ENCODE measurements around the gene POLR2C. TPM values are rescaled to one million over a fixed set of nuclear protein-coding genes. Genes with fewer than 3 reads are reported as not detected.

POLR2C gene
- total and polyA plus RNA-seq, 9 donors, result 54.9 to 96.9 (median 68.9) TPM

DNA sequence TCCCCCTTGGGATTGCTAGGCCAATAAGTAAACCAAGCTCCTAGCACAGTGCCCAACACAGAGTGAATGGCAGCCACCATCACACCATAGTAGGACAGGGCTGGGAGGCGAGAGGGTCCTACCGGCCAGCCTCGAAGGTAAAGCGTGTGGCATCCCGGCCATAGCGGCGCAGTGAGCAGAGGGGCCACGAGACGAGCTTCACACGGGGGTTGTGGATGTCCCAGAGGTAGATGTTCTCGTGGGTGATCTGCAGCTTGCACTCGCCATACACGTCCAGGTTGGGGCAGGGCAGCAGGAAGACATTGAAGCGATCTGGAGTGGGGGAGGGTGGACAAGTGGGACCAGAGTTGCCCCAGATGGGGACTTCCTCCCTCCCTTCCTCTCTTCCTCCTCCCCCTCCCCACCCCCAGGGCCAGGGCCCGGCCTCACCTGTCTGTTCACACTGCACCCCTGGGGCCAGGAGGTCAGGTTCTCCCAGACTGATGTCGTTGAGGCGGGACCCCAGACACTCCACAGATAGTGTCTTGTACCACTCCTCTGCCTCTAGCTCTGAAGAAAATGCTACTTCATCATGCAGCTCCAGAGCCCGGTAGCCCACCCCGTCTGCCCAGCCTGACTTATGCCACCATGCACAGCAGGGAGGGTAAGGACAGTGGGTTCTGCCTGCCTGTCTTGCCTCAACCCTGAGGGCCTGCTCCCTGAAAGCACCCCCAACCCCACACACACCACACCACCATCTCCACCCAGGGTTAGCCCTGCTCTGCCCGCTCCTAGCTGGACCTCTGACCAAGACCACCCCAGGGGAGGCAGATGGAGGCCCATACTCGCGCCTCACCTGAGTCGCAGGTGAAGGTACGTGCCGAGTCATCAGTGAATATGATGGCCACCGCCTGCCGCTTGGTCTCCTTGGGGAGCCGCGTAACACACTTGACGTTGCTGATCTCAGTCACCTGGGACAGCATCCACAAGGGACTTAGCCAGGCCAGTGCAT lies 12.5 kb downstream of the POLR2C start:
- H3K4me3 ChIP-seq, result no peak overlapping the region
- H3K36me3 ChIP-seq, result no peaks in the 10 kb centered on the region
- DNase-seq, result no peak
- intact Hi-C loops (cut with DNase I), result no loop called here
- H3K27ac ChIP-seq, result no peak overlapping the region
- WGBS, 3 donors, result 83 to 90% (median 86%) methylated on average over 27 to 30 of the region's 30 CpGs
- H3K27me3 ChIP-seq, result no peaks in the 10 kb centered on the region
- H3K9me3 ChIP-seq, result no peaks in the 10 kb centered on the region
- TF ChIP-seq POLR2A (IDR thresholded peaks at IDR 0.05), result no peak
- no peak for TF ChIP-seq EP300 (IDR thresholded peaks at IDR 0.05)
- TF ChIP-seq, protein P1, sequence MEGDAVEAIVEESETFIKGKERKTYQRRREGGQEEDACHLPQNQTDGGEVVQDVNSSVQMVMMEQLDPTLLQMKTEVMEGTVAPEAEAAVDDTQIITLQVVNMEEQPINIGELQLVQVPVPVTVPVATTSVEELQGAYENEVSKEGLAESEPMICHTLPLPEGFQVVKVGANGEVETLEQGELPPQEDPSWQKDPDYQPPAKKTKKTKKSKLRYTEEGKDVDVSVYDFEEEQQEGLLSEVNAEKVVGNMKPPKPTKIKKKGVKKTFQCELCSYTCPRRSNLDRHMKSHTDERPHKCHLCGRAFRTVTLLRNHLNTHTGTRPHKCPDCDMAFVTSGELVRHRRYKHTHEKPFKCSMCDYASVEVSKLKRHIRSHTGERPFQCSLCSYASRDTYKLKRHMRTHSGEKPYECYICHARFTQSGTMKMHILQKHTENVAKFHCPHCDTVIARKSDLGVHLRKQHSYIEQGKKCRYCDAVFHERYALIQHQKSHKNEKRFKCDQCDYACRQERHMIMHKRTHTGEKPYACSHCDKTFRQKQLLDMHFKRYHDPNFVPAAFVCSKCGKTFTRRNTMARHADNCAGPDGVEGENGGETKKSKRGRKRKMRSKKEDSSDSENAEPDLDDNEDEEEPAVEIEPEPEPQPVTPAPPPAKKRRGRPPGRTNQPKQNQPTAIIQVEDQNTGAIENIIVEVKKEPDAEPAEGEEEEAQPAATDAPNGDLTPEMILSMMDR (IDR thresholded peaks at IDR 0.05), result no peak
- peaks cover 20% of the 10 kb centered on the region for H3K4me1 ChIP-seq (ENCODE audit: insufficient read depth)

DNA sequence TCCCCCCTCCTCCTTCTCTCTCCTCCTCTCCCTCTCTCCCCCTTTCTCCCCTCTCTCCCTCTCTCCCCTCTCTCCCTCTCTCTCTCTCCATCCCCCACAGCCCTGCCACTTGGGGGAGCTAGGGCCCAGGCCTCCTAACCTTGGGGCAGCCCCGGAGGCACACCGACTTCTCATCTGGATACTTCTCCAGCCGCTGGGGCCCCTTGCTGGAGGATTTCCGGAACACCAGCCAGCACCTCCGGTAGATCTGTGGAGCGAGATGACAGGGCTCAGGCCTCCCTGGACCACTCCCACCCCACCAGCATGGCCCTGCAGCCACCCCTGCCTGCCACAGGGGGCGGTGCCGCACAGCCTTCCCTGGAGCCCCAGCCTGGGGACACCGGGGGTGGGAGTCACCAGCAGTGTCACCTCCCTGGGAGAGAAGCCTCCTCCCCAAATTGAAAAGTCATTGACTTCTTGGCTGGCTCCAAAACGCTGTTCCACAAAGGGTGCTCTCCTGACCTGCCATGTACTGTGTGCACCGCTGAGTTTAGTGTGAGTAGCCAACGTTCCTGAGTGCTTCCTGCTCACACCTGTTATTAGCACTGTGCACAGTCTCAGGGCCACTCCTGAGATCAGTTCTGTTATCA lies 13.3 kb downstream of the POLR2C start:
- DNase-seq, result no peak
- TF ChIP-seq POLR2A (IDR thresholded peaks at IDR 0.05) (no peak), EP300 (IDR thresholded peaks at IDR 0.05) (no peak)
- TF ChIP-seq, protein P1 (IDR thresholded peaks at IDR 0.05), result peak in 1 of 3 donors; percentile 15

DNA sequence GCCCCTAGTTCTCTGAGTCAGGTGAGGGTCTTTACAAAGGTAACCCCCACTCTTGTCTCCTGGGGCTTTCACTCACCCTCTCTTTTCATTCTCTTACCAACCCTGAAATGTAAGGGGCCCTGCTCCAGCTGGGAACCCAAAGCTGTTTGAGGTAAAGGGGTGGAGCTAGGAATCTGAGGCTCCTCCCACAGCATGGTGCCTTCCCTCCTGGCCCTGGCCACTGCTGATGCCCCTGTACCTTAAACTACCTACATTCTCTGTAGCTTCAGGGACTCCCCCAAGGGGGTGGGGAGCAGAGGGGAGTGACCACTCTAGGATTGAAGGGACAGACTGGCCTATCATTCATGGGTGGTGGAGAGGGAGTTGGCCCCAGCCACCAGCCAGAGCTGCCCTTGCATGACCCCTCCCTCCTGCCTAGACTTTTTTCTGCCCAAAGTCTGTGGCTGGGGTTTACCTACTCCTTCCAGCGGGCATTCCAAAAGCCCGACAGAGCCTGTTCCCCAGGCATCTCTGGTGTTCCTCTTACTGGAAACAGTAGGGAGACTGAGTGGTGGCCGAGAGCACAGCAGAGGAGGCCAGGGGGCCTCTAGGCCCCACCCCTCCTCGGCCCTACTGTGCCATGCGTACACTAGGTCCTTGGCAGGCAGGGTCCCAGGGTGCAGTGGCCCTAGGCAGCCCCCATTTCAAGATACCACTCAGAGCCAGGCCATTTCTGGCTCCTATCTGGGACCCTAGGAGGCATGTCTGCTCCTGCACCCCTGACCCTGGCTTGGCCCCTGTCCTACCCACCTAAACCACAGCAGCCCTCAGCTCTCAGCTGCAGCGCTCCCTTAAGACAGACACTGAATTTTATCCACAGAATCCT lies 14.3 kb downstream of the POLR2C start:
- H3K36me3 ChIP-seq, result no peaks in the 10 kb centered on the region
- no peaks in the 10 kb centered on the region for H3K9me3 ChIP-seq
- intact Hi-C loops (cut with DNase I), result no loop called here
- 80 to 90% (median 88%) methylated on average over 4 to 6 of the region's 6 CpGs for WGBS, 3 donors
- no peaks in the 10 kb centered on the region for H3K27me3 ChIP-seq
- DNase-seq, result no peak
- peak overlapping the region in 1 of 2 donors; percentile 5 for H3K27ac ChIP-seq
- H3K4me1 ChIP-seq (ENCODE audit: insufficient read depth), result peaks cover 18% of the 10 kb centered on the region
- H3K4me3 ChIP-seq, result no peak overlapping the region
- TF ChIP-seq POLR2A (IDR thresholded peaks at IDR 0.05) (no peak), EP300 (IDR thresholded peaks at IDR 0.05) (no peak)
- TF ChIP-seq, protein P1 (IDR thresholded peaks at IDR 0.05), result no peak

More for the DNA sequence above, 13.3 kb downstream of the POLR2C start:
- Histone ChIP-seq H3K36me3 (no peaks in the 10 kb centered on the region), H3K27ac (peak overlapping the region in 1 of 2 donors; percentile 5), H3K27me3 (no peaks in the 10 kb centered on the region), H3K4me3 (no peak overlapping the region), H3K4me1 (ENCODE audit: insufficient read depth) (peaks cover 18% of the 10 kb centered on the region), H3K9me3 (no peaks in the 10 kb centered on the region)
- intact Hi-C loops (cut with DNase I), result no loop called here
- 41 to 46% (median 44%) methylated on average over 9 to 12 of the region's 12 CpGs for WGBS, 3 donors
